Measurements from ENCODE around the gene ARFGEF3.

Gene ARFGEF3

GRCh38 chr6:138302554-138302953 lies 140.8 kb downstream of the ARFGEF3 start:
- ChIA-PET POLR2A (no interaction called here), CTCF (interaction anchor here (0.7 kb wide), 1 partner anchor 98 kb away, joined by 4 read pairs; no protein-coding TSS in a partner anchor)
- peaks cover 10 to 35% of the 10 kb centered on the region in 2 experiments for H3K36me3 ChIP-seq (ENCODE audit: control insufficient read depth in 2 of 2, insufficient read depth in 1 of 2, low read length in 2 of 2)
- TF ChIP-seq ZNF449 (tag by site-specific recombination; IDR thresholded peaks at IDR 0.05) (no peak), ZFP37 (tag by site-specific recombination; IDR thresholded peaks at IDR 0.05) (no peak), ZNF341 (tag by site-specific recombination; IDR thresholded peaks at IDR 0.05; ENCODE audit: low read depth) (no peak), ZNF707 (tag by site-specific recombination; IDR thresholded peaks at IDR 0.05) (no peak), ELK4 (IDR thresholded peaks at IDR 0.05; ENCODE audit: borderline replicate concordance, low read depth, low read length) (no peak), ZNF391 (tag by site-specific recombination; IDR thresholded peaks at IDR 0.05; ENCODE audit: borderline replicate concordance, low read depth) (no peak), ZNF404 (tag by site-specific recombination; IDR thresholded peaks at IDR 0.05) (no peak), ZNF133 (tag by site-specific recombination; IDR thresholded peaks at IDR 0.05) (no peak), ZNF19 (tag by site-specific recombination; IDR thresholded peaks at IDR 0.05; ENCODE audit: low read depth) (no peak), ZXDB (tag by site-specific recombination; IDR thresholded peaks at IDR 0.05) (no peak), ZNF560 (tag by site-specific recombination; IDR thresholded peaks at IDR 0.05; ENCODE audit: borderline replicate concordance) (no peak), ZNF513 (tag by site-specific recombination; IDR thresholded peaks at IDR 0.05) (no peak), PRDM2 (tag by site-specific recombination; IDR thresholded peaks at IDR 0.05; ENCODE audit: borderline replicate concordance) (no peak), SP7 (tag by site-specific recombination; IDR thresholded peaks at IDR 0.05) (no peak), YY1 (tag by site-specific recombination; IDR thresholded peaks at IDR 0.05) (no peak), SETDB1 (IDR thresholded peaks at IDR 0.05; ENCODE audit: insufficient read length, low read length) (no peak), ZFHX2 (tag by site-specific recombination; conservative IDR thresholded peaks at IDR 0.05) (no peak)
- no peaks in the 10 kb centered on the region for H3K4me1 ChIP-seq (ENCODE audit: control insufficient read depth, insufficient read depth, low read length)
- no peak overlapping the region for H3K27ac ChIP-seq (ENCODE audit: extremely low read depth, low read depth, low read length)
- no peaks in the 10 kb centered on the region for H3K9me3 ChIP-seq (ENCODE audit: control insufficient read depth, insufficient read depth, low read depth, low read length)
- no peak overlapping the region for H3K4me3 ChIP-seq (ENCODE audit: low read depth, low read length)
